ENCODE results near the gene ZRANB3.
"Not testable (repeated sequence)": the region's sequence is repeated elsewhere in the genome, so short reads cannot be mapped to it uniquely, and the experiment has no call there.

ZRANB3 gene

GRCh38 chr2:135373702-135374101 is 157.3 kb downstream of the ZRANB3 start:
- Histone ChIP-seq H3K9ac (ENCODE audit: low read depth in 1 of 2, low read length in 2 of 2) (no peak overlapping the region), H3K36me3 (ENCODE audit: control insufficient read depth in 1 of 2, insufficient read depth in 2 of 2, low read length in 2 of 2) (no peaks in the 10 kb centered on the region), H3K27me3 (ENCODE audit: control insufficient read depth in 1 of 2, insufficient read depth in 2 of 2, low read length in 2 of 2) (no peaks in the 10 kb centered on the region), H3K9me3 (ENCODE audit: control insufficient read depth in 1 of 2, low read length in 2 of 2) (no peaks in the 10 kb centered on the region), H3K27ac (ENCODE audit: low read depth, low read length) (no peak overlapping the region), H3K4me3 (ENCODE audit: low read depth in 1 of 2, low read length in 2 of 2) (no peak overlapping the region), H3K4me1 (ENCODE audit: control insufficient read depth in 1 of 2, insufficient read depth in 2 of 2, low read length in 2 of 2) (no peaks in the 10 kb centered on the region)

- no peaks in the 10 kb centered on the region for H3K27me3 ChIP-seq (ENCODE audit: control insufficient read depth in 1 of 2, insufficient read depth in 2 of 2, low read length in 2 of 2)
- peaks cover 4 to 13% of the 10 kb centered on the region in 2 donors for H3K9me3 ChIP-seq (ENCODE audit: control insufficient read depth in 1 of 2, low read length in 2 of 2)
- H3K4me3 ChIP-seq (ENCODE audit: low read depth in 1 of 2, low read length in 2 of 2), result no peak overlapping the region
- no peak overlapping the region for H3K27ac ChIP-seq (ENCODE audit: low read depth, low read length)
- no peaks in the 10 kb centered on the region for H3K4me1 ChIP-seq (ENCODE audit: control insufficient read depth in 1 of 2, insufficient read depth in 2 of 2, low read length in 2 of 2)
- H3K9ac ChIP-seq (ENCODE audit: low read depth in 1 of 2, low read length in 2 of 2), result no peak overlapping the region
- H3K36me3 ChIP-seq (ENCODE audit: control insufficient read depth in 1 of 2, insufficient read depth in 2 of 2, low read length in 2 of 2), result no peaks in the 10 kb centered on the region
These were observed 181.1 kb downstream of the ZRANB3 start for GRCh38 chr2:135349941-135350340.

- not testable (repeated sequence) for H3K27ac ChIP-seq (ENCODE audit: low read depth, low read length); H3K4me1 ChIP-seq (ENCODE audit: control insufficient read depth in 1 of 2, insufficient read depth in 2 of 2, low read length in 2 of 2); H3K36me3 ChIP-seq (ENCODE audit: control insufficient read depth in 1 of 2, insufficient read depth in 2 of 2, low read length in 2 of 2); H3K27me3 ChIP-seq (ENCODE audit: control insufficient read depth in 1 of 2, insufficient read depth in 2 of 2, low read length in 2 of 2); H3K9ac ChIP-seq (ENCODE audit: low read depth in 1 of 2, low read length in 2 of 2); H3K4me3 ChIP-seq (ENCODE audit: low read depth in 1 of 2, low read length in 2 of 2)
- peaks cover 4 to 13% of the 10 kb centered on the region in 2 donors for H3K9me3 ChIP-seq (ENCODE audit: control insufficient read depth in 1 of 2, low read length in 2 of 2)
These were observed 182.8 kb downstream of the ZRANB3 start for GRCh38 chr2:135348096-135348704.

- no peaks in the 10 kb centered on the region for H3K9me3 ChIP-seq (ENCODE audit: control insufficient read depth in 1 of 2, low read length in 2 of 2)
- no peaks in the 10 kb centered on the region for H3K4me1 ChIP-seq (ENCODE audit: control insufficient read depth in 1 of 2, insufficient read depth in 2 of 2, low read length in 2 of 2)
- H3K27me3 ChIP-seq (ENCODE audit: control insufficient read depth in 1 of 2, insufficient read depth in 2 of 2, low read length in 2 of 2), result no peaks in the 10 kb centered on the region
- H3K9ac ChIP-seq (ENCODE audit: low read depth in 1 of 2, low read length in 2 of 2), result no peak overlapping the region
- no peak overlapping the region for H3K27ac ChIP-seq (ENCODE audit: low read depth, low read length)
- H3K36me3 ChIP-seq (ENCODE audit: control insufficient read depth in 1 of 2, insufficient read depth in 2 of 2, low read length in 2 of 2), result no peaks in the 10 kb centered on the region
- H3K4me3 ChIP-seq (ENCODE audit: low read depth in 1 of 2, low read length in 2 of 2), result no peak overlapping the region
These were observed 193.9 kb downstream of the ZRANB3 start for GRCh38 chr2:135337071-135337470.

- no peaks in the 10 kb centered on the region for H3K4me1 ChIP-seq (ENCODE audit: control insufficient read depth in 1 of 2, insufficient read depth in 2 of 2, low read length in 2 of 2)
- H3K36me3 ChIP-seq (ENCODE audit: control insufficient read depth in 1 of 2, insufficient read depth in 2 of 2, low read length in 2 of 2), result no peaks in the 10 kb centered on the region
- no peaks in the 10 kb centered on the region for H3K9me3 ChIP-seq (ENCODE audit: control insufficient read depth in 1 of 2, low read length in 2 of 2)
- H3K27me3 ChIP-seq (ENCODE audit: control insufficient read depth in 1 of 2, insufficient read depth in 2 of 2, low read length in 2 of 2), result no peaks in the 10 kb centered on the region
- no peak overlapping the region for H3K4me3 ChIP-seq (ENCODE audit: low read depth in 1 of 2, low read length in 2 of 2)
- no peak overlapping the region for H3K9ac ChIP-seq (ENCODE audit: low read depth in 1 of 2, low read length in 2 of 2)
- no peak overlapping the region for H3K27ac ChIP-seq (ENCODE audit: low read depth, low read length)
These were observed 195.8 kb downstream of the ZRANB3 start for GRCh38 chr2:135335256-135335655.

GRCh38 chr2:135327146-135327545 is 203.9 kb downstream of the ZRANB3 start:
- Histone ChIP-seq H3K27ac (ENCODE audit: low read depth, low read length) (no peak overlapping the region), H3K4me1 (ENCODE audit: control insufficient read depth in 1 of 2, insufficient read depth in 2 of 2, low read length in 2 of 2) (no peaks in the 10 kb centered on the region), H3K4me3 (ENCODE audit: low read depth in 1 of 2, low read length in 2 of 2) (no peak overlapping the region), H3K27me3 (ENCODE audit: control insufficient read depth in 1 of 2, insufficient read depth in 2 of 2, low read length in 2 of 2) (no peaks in the 10 kb centered on the region), H3K9me3 (ENCODE audit: control insufficient read depth in 1 of 2, low read length in 2 of 2) (no peaks in the 10 kb centered on the region), H3K9ac (ENCODE audit: low read depth in 1 of 2, low read length in 2 of 2) (no peak overlapping the region), H3K36me3 (ENCODE audit: control insufficient read depth in 1 of 2, insufficient read depth in 2 of 2, low read length in 2 of 2) (no peaks in the 10 kb centered on the region)

- H3K9me3 ChIP-seq (ENCODE audit: control insufficient read depth in 1 of 2, low read length in 2 of 2), result no peaks in the 10 kb centered on the region
- H3K36me3 ChIP-seq (ENCODE audit: control insufficient read depth in 1 of 2, insufficient read depth in 2 of 2, low read length in 2 of 2), result no peaks in the 10 kb centered on the region
- H3K4me3 ChIP-seq (ENCODE audit: low read depth in 1 of 2, low read length in 2 of 2), result no peak overlapping the region
- no peak overlapping the region for H3K27ac ChIP-seq (ENCODE audit: low read depth, low read length)
- H3K9ac ChIP-seq (ENCODE audit: low read depth in 1 of 2, low read length in 2 of 2), result no peak overlapping the region
- H3K27me3 ChIP-seq (ENCODE audit: control insufficient read depth in 1 of 2, insufficient read depth in 2 of 2, low read length in 2 of 2), result no peaks in the 10 kb centered on the region
- no peaks in the 10 kb centered on the region for H3K4me1 ChIP-seq (ENCODE audit: control insufficient read depth in 1 of 2, insufficient read depth in 2 of 2, low read length in 2 of 2)
These were observed 210.3 kb downstream of the ZRANB3 start for GRCh38 chr2:135320465-135321355.

GRCh38 chr2:135318808-135319207 is 212.2 kb downstream of the ZRANB3 start:
- Histone ChIP-seq H3K27me3 (ENCODE audit: control insufficient read depth in 1 of 2, insufficient read depth in 2 of 2, low read length in 2 of 2) (no peaks in the 10 kb centered on the region), H3K36me3 (ENCODE audit: control insufficient read depth in 1 of 2, insufficient read depth in 2 of 2, low read length in 2 of 2) (no peaks in the 10 kb centered on the region), H3K4me1 (ENCODE audit: control insufficient read depth in 1 of 2, insufficient read depth in 2 of 2, low read length in 2 of 2) (no peaks in the 10 kb centered on the region), H3K27ac (ENCODE audit: low read depth, low read length) (no peak overlapping the region), H3K9me3 (ENCODE audit: control insufficient read depth in 1 of 2, low read length in 2 of 2) (no peaks in the 10 kb centered on the region), H3K4me3 (ENCODE audit: low read depth in 1 of 2, low read length in 2 of 2) (no peak overlapping the region), H3K9ac (ENCODE audit: low read depth in 1 of 2, low read length in 2 of 2) (no peak overlapping the region)

- Histone ChIP-seq H3K36me3 (ENCODE audit: control insufficient read depth in 1 of 2, insufficient read depth in 2 of 2, low read length in 2 of 2) (no peaks in the 10 kb centered on the region), H3K9ac (ENCODE audit: low read depth in 1 of 2, low read length in 2 of 2) (no peak overlapping the region), H3K27ac (ENCODE audit: low read depth, low read length) (no peak overlapping the region), H3K4me3 (ENCODE audit: low read depth in 1 of 2, low read length in 2 of 2) (no peak overlapping the region), H3K4me1 (ENCODE audit: control insufficient read depth in 1 of 2, insufficient read depth in 2 of 2, low read length in 2 of 2) (no peaks in the 10 kb centered on the region), H3K9me3 (ENCODE audit: control insufficient read depth in 1 of 2, low read length in 2 of 2) (no peaks in the 10 kb centered on the region), H3K27me3 (ENCODE audit: control insufficient read depth in 1 of 2, insufficient read depth in 2 of 2, low read length in 2 of 2) (no peaks in the 10 kb centered on the region)
These were observed 213.6 kb downstream of the ZRANB3 start for GRCh38 chr2:135317375-135317774.

- no peak overlapping the region for H3K27ac ChIP-seq (ENCODE audit: low read depth, low read length)
- no peaks in the 10 kb centered on the region for H3K4me1 ChIP-seq (ENCODE audit: control insufficient read depth in 1 of 2, insufficient read depth in 2 of 2, low read length in 2 of 2)
- no peaks in the 10 kb centered on the region for H3K36me3 ChIP-seq (ENCODE audit: control insufficient read depth in 1 of 2, insufficient read depth in 2 of 2, low read length in 2 of 2)
- H3K9me3 ChIP-seq (ENCODE audit: control insufficient read depth in 1 of 2, low read length in 2 of 2), result no peaks in the 10 kb centered on the region
- no peak overlapping the region for H3K4me3 ChIP-seq (ENCODE audit: low read depth in 1 of 2, low read length in 2 of 2)
- no peak overlapping the region for H3K9ac ChIP-seq (ENCODE audit: low read depth in 1 of 2, low read length in 2 of 2)
- H3K27me3 ChIP-seq (ENCODE audit: control insufficient read depth in 1 of 2, insufficient read depth in 2 of 2, low read length in 2 of 2), result no peaks in the 10 kb centered on the region
These were observed 219.1 kb downstream of the ZRANB3 start for GRCh38 chr2:135311962-135312361.
